ENCODE measurements around the gene SOCS6. TPM values are rescaled to one million over a fixed set of nuclear protein-coding genes. Genes with fewer than 3 reads are reported as not detected.

Gene SOCS6
- total and polyA plus RNA-seq, 4 donors: 5.5 to 30.1 (median 8.7) TPM

- Histone ChIP-seq H3K27ac (ENCODE audit: low read depth in 1 of 2, low read length in 2 of 2) (peak overlapping the region in 1 of 2 donors; percentile 84), H3K36me3 (ENCODE audit: control insufficient read depth in 4 of 4, insufficient read depth in 3 of 4, low read depth in 1 of 4, low read length in 3 of 4) (peaks cover 0 to 9% (median 0%) of the 10 kb centered on the region in 4 donors), H3K9ac (ENCODE audit: low read depth in 1 of 2, low read length in 2 of 2) (peak overlapping the region in 1 of 2 donors; percentile 36), H3K4me3 (ENCODE audit: low read depth in 1 of 3, low read length in 3 of 3) (peak overlapping the region in 1 of 3 donors; percentile 31), H3K27me3 (ENCODE audit: control insufficient read depth in 4 of 4, insufficient read depth in 4 of 4, low read length in 3 of 4) (no peaks in the 10 kb centered on the region), H3K9me3 (ENCODE audit: control insufficient read depth in 4 of 4, low read length in 3 of 4) (no peaks in the 10 kb centered on the region), H3K4me1 (ENCODE audit: control insufficient read depth in 4 of 4, insufficient read depth in 4 of 4, low read length in 3 of 4) (peaks cover 0 to 24% (median 11%) of the 10 kb centered on the region in 4 donors)
- TF ChIP-seq JUND (IDR thresholded peaks at IDR 0.05) (peak; percentile 89 to 96), FOXA2 (IDR thresholded peaks at IDR 0.05) (no peak), RAD21 (IDR thresholded peaks at IDR 0.05) (peak; percentile 38 to 40), RXRA (IDR thresholded peaks at IDR 0.05) (peak in 1 of 2 donors; percentile 27), ATF3 (IDR thresholded peaks at IDR 0.05) (peak; percentile 45), ZBTB33 (IDR thresholded peaks at IDR 0.05) (peak; percentile 28), MAX (IDR thresholded peaks at IDR 0.05) (no peak), TAF1 (conservative IDR thresholded peaks at IDR 0.05) (peak; percentile 32), REST (IDR thresholded peaks at IDR 0.05) (no peak), GABPA (IDR thresholded peaks at IDR 0.05 in 1 of 2, conservative IDR thresholded peaks at IDR 0.05 in 1 of 2) (no peak), HNF4G (IDR thresholded peaks at IDR 0.05) (no peak), HNF4A (conservative IDR thresholded peaks at IDR 0.05) (peak; percentile 21 to 53)
- 90% methylated on average over 4 of the region's 4 CpGs for WGBS
- DNase-seq (ENCODE audit: low spot score): no peak
Observed at GRCh38 chr18:70337139-70337972, 48.5 kb downstream of the SOCS6 start.

- TF ChIP-seq JUND (IDR thresholded peaks at IDR 0.05) (no peak), NR2F2 (IDR thresholded peaks at IDR 0.05) (no peak), EGR1 (IDR thresholded peaks at IDR 0.05; ENCODE audit: low read depth in 2 of 2) (no peak), HNF4A (conservative IDR thresholded peaks at IDR 0.05) (no peak), FOXA1 (IDR thresholded peaks at IDR 0.05) (no peak), MAX (IDR thresholded peaks at IDR 0.05) (no peak), TAF1 (conservative IDR thresholded peaks at IDR 0.05) (no peak), RAD21 (IDR thresholded peaks at IDR 0.05) (no peak), CTCF (IDR thresholded peaks at IDR 0.05; ENCODE audit: low read depth, low read length, missing input control) (no peak), YY1 (IDR thresholded peaks at IDR 0.05) (no peak), SP1 (IDR thresholded peaks at IDR 0.05) (no peak), ZBTB33 (IDR thresholded peaks at IDR 0.05) (no peak), GABPA (IDR thresholded peaks at IDR 0.05 in 1 of 2, conservative IDR thresholded peaks at IDR 0.05 in 1 of 2) (no peak), FOXA2 (IDR thresholded peaks at IDR 0.05) (no peak), RXRA (IDR thresholded peaks at IDR 0.05) (no peak), ATF3 (IDR thresholded peaks at IDR 0.05) (no peak)
- Histone ChIP-seq H3K27ac (ENCODE audit: low read depth in 1 of 2, low read length in 2 of 2) (no peak overlapping the region), H3K27me3 (ENCODE audit: control insufficient read depth in 4 of 4, insufficient read depth in 4 of 4, low read length in 3 of 4) (no peaks in the 10 kb centered on the region), H3K9me3 (ENCODE audit: control insufficient read depth in 4 of 4, low read length in 3 of 4) (no peaks in the 10 kb centered on the region), H3K4me1 (ENCODE audit: control insufficient read depth in 4 of 4, insufficient read depth in 4 of 4, low read length in 3 of 4) (peaks cover 0 to 19% (median 9%) of the 10 kb centered on the region in 4 donors), H3K4me3 (ENCODE audit: low read depth in 1 of 3, low read length in 3 of 3) (no peak overlapping the region), H3K36me3 (ENCODE audit: control insufficient read depth in 4 of 4, insufficient read depth in 3 of 4, low read depth in 1 of 4, low read length in 3 of 4) (peaks cover 0 to 9% (median 0%) of the 10 kb centered on the region in 4 donors), H3K9ac (ENCODE audit: low read depth in 1 of 2, low read length in 2 of 2) (no peak overlapping the region)
- no peak for DNase-seq (ENCODE audit: low spot score)
Observed at GRCh38 chr18:70338890-70339289, 50.0 kb downstream of the SOCS6 start.

Measured in liver (tissue), 9 donors.